Ishikawa (cell line): ENCODE data around the gene BSDC1.

Experiments used
- EP300 ChIP-seq: IDR thresholded peaks from 2 replicates; pipeline ENCODE4 v1.6.1; 2012; ENCODE audit warnings: borderline replicate concordance
- NFIC ChIP-seq: IDR thresholded peaks from 2 replicates; pipeline ENCODE4 v1.6.1; 2012
- RAD21 ChIP-seq: IDR thresholded peaks from 2 replicates; pipeline ENCODE4 v1.6.1; 2012; ENCODE audit warnings: low read depth
- TAF1 ChIP-seq: IDR thresholded peaks from 2 replicates; pipeline ENCODE4 v1.6.1; 2012; ENCODE audit warnings: low read depth, mild to moderate bottlenecking
- TCF12 ChIP-seq: IDR thresholded peaks from 2 replicates; pipeline ENCODE4 v1.6.1; 2012; ENCODE audit warnings: low read depth
- TEAD4 ChIP-seq: IDR thresholded peaks from 2 replicates; pipeline ENCODE4 v1.6.1; 2012
- TF ChIP-seq, protein P1 (sequence below): IDR thresholded peaks from 2 replicates; pipeline ENCODE4 v1.6.1; 2012

GRCh38 chr1:32356478-32356877 lies 37.8 kb downstream of the BSDC1 start:
- TF ChIP-seq RAD21 (no peak), TAF1 (no peak), EP300 (no peak), NFIC (no peak), TCF12 (no peak), TEAD4 (no peak)
- TF ChIP-seq, protein P1, sequence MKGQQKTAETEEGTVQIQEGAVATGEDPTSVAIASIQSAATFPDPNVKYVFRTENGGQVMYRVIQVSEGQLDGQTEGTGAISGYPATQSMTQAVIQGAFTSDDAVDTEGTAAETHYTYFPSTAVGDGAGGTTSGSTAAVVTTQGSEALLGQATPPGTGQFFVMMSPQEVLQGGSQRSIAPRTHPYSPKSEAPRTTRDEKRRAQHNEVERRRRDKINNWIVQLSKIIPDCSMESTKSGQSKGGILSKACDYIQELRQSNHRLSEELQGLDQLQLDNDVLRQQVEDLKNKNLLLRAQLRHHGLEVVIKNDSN: no peak
